Jurkat, Clone E6-1 (cell line): ENCODE results near the gene OR1F1. TPM values are rescaled to one million over a fixed set of nuclear protein-coding genes. Genes with fewer than 3 reads are reported as not detected.
"Not testable (repeated sequence)": the region's sequence is repeated elsewhere in the genome, so short reads cannot be mapped to it uniquely, and the experiment has no call there.

Experiments used
- DNase-seq: peaks from one replicate; pipeline ENCODE4 v3.0.0-alpha.2; 2011; ENCODE audit warnings: low read depth, low spot score
- H3K4me3 ChIP-seq: 2 replicates; pipeline ENCODE4 v1.5.1; 2011; ENCODE audit warnings: mild to moderate bottlenecking, low read length, control low read depth, moderate library complexity
- polyA plus RNA-seq: library from polyadenylated mRNA; unstranded; fragments of >200 nt; gene quantifications from one replicate; pipeline ENCODE4 v1.2.1, GENCODE V29; 2012; ENCODE audit warnings: missing spikeins; ENCODE audit not compliant: insufficient read length, insufficient read depth

The OR1F1 gene
- polyA plus RNA-seq = not detected

DNA sequence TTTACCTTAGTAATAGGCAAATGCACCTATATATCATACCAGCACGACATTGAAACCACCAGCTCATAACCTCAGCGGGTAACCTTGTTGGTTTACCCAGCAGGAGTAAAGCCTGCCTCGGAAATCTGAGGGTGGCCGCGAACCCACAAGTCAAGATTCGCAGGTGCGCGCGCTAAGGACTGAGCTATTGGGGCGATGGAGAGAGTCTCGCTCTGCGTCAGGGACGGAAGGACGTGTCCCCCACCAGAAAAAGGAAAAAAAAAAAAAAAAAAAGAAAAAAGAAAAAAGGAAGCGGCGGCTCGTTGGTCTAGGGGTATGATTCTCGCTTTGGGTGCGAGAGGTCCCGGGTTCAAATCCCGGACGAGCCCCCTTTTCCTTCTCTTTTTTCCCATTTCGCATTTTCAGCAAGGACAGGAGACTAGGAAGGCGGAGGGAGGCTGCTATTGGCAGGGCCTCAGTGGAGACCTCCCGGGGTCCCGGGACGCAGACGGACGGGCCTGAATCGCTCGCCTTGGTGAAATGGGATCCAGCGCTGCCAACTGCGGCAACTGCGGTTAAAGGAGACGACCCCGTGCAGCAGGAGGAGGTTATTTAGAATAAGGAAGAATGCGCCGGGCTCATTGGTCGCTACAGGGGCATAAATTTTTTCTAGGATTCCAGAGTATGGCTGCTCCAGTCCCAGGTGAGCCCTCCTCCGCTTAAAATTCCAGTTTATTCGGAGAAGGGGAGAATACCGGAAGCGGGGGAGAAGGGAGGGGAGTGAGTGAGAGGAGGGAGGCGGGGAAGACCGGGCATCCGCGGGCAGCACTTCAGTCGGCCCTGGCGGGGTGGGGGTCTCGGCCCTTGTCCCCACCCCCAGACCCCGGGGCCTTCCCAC is at the start of gene OR1F1:
Gene OR1F1, plus strand, starts transcription at position 407 of the 877 bp plus-strand sequence.
- H3K4me3 ChIP-seq = no peak within 1 kb of the TSS
- DNase-seq = peak; percentile 91

DNA sequence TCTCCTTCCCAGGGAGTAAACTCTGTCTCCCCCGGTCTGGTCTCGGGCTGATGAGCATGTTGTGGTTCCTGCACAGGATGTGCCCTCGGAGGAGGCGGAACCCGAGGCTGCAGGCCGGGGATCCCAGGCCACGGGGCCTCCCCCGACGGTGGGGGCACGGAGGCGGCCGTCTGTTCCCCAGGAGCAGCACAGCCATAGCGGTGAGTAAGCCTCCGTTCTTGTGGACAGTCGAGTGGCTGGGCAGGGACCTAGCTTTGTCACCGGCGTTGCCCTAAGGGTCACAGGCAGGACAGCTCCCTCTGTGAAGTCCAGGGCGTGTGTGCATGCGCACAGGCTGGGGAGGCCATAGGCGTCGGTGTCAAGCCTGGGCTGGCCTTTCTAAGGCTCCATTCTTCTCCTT is 49.7 kb upstream of the OR1F1 start:
- no peak overlapping the region for H3K4me3 ChIP-seq
- no peak for DNase-seq

DNA sequence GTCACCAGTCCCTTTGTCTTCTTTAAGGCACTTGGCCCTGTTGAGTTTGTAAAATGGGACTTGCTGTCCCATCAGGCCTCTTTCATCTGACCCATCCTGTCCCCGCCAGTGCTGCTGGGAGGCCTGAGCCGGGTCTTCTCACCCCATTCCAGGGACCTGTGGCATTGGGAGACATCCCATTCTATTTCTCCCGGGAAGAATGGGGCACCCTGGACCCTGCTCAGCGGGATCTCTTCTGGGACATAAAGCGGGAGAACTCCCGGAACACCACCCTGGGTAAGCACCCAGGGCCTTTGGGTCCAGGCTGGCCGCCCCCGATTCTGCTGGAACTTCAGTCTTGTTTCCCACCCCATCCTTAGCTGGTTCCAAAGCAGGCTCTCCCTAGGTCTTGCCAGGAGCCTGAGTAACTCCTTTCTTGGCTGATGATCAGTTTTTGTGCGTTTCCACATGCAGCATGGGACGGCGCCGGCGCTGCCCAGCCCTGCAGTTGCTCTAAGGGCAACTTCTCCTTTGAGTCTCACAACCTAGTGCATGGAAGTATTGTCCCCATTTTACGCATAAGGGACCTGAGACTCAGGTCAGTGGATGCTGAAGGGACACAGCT is 49.1 kb upstream of the OR1F1 start:
- DNase-seq = no peak
- no peak overlapping the region for H3K4me3 ChIP-seq

DNA sequence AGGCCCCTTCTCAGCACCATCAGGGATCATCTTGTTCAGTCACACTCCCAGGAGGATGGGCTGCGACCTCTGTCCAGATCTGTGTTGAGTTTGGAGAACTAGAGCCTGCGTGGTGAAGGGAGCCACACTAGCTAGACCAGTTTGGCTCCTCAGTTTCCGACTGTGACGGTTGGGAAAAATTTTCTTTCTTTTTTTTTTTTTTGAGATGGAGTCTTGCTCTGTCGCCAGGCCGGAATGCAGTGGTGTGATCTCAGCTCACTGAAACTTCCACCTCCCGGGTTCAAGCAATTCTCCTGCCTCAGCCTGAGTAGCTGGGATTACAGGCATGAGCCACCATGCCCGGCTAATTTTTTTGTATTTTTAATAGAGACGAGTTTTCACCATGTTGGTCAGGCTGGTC is 48.4 kb upstream of the OR1F1 start:
- H3K4me3 ChIP-seq, DNase-seq: not testable (repeated sequence)

DNA sequence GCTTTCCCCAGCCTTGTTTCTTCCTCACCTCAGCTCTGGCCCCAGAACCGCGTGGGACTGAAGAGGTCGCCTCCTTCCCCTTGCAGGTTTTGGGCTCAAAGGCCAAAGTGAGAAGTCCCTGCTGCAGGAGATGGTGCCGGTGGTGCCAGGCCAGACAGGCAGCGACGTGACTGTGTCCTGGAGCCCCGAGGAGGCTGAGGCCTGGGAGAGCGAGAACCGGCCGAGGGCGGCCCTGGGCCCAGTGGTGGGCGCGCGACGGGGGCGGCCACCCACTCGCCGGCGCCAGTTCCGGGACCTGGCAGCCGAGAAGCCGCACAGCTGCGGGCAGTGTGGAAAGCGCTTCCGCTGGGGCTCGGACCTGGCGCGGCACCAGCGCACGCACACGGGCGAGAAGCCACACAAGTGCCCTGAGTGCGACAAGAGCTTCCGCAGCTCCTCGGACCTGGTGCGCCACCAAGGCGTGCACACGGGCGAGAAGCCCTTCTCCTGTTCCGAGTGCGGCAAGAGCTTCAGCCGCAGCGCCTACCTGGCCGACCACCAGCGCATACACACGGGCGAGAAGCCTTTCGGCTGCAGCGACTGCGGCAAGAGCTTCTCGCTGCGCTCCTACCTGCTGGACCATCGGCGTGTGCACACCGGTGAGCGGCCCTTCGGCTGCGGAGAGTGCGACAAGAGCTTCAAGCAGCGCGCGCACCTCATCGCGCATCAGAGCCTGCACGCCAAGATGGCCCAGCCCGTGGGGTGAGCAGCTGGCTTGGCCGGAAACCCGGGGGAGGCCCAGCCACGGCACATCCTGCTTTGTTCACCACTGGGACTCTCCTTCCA is 47.2 kb upstream of the OR1F1 start:
- no peak for DNase-seq
- no peak overlapping the region for H3K4me3 ChIP-seq

DNA sequence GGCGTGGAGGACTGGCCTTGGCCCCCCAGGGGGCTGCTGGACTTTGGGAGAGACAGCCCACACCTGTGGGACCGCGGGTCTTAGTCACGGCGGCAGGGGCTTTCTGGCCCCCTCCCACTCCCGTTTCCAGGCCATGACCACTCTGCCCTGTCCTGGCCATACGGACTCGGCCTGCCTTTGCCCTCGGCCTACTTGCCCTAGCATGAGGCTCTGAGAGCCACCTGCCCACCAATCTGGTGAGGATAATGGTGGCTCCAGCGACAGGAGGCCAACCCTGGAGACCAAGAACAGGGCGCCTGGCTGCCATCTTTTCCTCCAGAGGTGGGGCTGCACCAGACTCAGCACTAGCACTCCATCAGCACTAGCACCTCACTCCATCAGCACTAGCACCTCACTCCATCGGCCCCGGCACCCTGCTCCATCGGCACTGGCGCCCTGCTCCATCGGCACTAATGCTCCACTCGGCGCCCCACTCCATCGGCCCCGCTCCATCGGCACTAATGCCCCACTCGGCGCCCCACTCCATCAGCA is 46.2 kb upstream of the OR1F1 start:
- no peak overlapping the region for H3K4me3 ChIP-seq
- no peak for DNase-seq

DNA sequence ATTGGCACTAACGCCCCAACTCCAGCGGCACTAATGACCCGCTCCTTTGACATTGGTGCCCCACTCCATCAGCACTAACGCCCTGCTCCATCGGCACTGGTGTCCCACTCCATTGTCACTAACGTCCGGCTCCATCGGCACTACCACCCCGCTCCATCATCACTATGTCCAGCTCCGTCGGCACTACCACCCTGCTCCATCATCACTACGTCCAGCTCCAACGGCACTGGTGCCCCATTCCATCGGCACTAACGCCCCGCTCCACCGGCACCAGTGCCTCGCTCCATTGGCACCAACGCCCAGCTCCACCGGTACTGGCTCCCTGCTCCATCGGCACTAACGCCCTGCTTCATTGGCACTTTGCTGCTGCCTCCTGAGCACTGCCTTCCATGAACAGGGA is 45.7 kb upstream of the OR1F1 start:
- no peak overlapping the region for H3K4me3 ChIP-seq
- no peak for DNase-seq

DNA sequence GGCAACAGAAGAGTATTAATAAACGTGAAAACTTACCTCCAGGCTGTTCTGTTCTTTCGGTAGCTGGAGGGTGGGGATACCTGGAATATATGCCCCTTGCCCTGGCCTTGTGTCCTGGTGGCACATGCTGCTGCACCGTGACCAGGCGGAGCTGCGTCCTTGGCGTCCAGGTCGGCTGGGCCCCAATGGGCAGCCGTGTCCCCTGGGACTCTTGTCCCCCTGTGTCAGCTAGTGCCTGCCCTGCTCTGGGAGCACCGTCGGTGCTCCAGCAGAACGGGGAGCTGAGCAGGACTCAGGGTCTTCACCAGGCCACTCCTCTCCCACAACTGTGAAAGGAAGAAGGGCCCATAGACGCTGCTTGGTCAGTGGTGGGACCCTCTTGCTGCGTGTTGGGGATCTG is 45.2 kb upstream of the OR1F1 start:
- no peak for DNase-seq
- no peak overlapping the region for H3K4me3 ChIP-seq

DNA sequence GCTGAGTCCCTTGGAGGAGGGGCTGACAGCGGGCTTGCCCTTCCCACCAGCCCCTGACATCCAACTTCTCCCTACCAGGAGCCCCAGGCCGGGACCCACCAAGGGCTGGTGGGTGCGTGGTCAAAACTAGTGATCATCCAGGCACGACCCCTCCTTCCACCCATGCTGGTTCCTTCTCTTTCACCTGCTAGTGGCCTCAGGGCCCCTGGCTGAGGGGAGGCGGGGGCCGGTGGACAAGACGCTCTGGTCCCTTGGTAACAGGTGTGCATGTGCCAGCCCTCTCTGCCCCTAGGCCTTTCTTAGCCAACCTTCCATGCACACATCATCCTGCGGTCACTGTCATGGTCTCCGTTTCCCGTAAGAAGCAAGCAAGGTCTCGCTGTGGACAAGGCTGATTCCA is 44.8 kb upstream of the OR1F1 start:
- no peak overlapping the region for H3K4me3 ChIP-seq
- DNase-seq = no peak

DNA sequence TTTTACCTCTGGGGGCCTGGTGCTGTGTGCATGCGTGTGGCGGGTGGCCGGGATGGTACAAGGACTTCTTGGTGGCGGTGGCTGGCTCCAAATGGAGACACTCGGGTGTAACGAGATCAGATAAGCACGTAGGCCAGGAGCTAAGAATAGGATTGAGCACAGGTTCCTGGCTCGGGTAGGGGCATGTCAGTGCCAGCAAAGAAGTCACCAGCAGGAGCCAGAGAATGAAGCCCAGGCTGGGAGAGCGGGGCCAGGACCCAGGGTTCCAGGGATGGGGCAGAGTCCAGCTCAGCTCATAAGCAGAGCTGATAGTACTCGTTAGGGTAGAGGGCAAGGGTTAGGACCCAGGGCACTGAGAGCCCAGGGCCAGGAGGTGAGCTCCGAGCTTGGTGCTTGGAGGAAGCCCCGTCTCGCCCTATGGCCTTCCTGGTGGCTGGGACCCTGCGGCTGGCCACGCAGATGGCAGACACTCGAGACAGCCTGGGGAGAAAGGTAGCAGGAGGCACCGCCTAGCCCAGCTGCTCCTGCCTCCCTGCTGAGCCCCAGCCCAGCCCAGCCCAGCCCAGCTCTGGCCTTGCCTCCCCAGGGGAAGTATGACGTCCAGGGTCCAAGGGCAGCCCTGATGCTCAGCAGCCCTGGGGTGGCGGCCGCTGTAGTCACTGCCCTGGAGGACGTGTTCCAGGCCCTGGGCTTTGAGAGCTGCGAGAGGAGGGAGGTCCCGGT is 44.2 kb upstream of the OR1F1 start:
- H3K4me3 ChIP-seq = no peak overlapping the region
- no peak for DNase-seq

DNA sequence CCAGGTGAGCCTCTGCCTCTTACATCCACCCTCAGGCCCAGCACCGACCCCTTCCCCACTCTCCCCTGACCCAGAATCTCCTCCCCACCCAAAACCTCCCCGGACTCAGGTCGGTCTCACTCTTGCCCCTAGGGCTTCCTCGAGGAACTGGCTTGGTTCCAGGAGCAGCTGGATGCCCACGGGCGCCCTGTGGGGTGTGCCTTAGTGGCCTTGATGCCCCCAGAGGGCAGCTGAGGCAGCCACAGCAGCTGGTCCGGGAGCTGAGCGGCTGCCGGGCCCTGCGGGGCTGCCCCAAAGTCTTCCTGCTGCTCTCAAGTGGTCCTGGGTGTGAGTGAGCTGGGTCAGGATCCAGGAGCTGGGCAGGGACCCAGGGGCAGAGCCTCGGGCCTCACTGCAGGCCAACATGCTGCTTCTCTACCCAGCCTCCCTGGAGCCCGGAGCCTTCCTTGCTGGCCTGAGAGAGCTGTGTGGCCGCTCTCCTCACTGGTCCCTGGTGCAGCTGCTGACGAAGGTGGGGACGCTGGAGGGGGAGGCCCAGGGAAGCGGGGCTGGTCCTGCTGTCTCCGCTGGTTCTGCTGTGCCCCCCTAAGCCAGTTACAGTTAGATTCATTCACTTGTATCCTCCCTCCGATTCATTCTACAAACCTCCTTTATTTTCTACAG is 43.6 kb upstream of the OR1F1 start:
- DNase-seq = no peak

DNA sequence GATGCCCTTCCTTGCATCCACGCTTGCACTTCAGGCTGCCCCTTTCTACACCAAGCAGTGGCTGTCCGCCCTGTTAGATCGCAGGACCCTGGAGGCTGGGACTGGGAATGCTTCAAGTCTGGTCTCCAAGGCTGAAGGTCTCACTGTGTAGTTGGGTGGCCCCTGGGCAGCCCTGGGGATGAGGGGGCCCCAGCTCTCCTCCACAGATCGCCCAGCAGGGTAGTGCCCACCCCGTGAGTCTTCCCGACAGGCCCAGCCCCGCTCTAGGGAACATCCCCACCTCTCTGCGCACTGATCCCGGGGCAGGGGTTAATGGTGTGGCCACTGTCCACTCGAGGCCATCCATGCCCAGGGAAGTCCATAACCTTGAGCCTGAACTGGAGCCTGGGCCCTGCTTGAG is 42.9 kb upstream of the OR1F1 start:
- H3K4me3 ChIP-seq = no peak overlapping the region
- DNase-seq = no peak

More for the DNA sequence above, 43.6 kb upstream of the OR1F1 start:
- H3K4me3 ChIP-seq = no peak overlapping the region

DNA sequence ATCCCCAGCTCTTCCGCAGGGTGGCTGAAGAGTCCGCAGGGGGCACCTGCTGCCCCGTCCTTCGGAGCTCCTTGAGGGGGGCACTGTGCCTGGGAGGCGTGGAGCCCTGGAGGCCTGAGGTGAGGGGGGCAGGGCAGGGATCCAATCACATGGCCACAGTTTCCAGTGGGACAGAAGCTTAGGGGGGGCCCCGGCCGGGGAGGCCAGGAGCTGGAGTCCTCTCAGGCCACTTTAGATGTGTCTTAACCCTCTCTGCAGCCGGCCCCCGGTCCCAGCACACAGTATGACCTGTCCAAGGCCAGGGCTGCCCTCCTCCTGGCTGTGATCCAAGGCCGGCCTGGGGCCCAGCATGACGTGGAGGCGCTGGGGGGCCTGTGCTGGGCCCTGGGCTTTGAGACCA is 42.3 kb upstream of the OR1F1 start:
- H3K4me3 ChIP-seq = no peak overlapping the region
- no peak for DNase-seq

DNA sequence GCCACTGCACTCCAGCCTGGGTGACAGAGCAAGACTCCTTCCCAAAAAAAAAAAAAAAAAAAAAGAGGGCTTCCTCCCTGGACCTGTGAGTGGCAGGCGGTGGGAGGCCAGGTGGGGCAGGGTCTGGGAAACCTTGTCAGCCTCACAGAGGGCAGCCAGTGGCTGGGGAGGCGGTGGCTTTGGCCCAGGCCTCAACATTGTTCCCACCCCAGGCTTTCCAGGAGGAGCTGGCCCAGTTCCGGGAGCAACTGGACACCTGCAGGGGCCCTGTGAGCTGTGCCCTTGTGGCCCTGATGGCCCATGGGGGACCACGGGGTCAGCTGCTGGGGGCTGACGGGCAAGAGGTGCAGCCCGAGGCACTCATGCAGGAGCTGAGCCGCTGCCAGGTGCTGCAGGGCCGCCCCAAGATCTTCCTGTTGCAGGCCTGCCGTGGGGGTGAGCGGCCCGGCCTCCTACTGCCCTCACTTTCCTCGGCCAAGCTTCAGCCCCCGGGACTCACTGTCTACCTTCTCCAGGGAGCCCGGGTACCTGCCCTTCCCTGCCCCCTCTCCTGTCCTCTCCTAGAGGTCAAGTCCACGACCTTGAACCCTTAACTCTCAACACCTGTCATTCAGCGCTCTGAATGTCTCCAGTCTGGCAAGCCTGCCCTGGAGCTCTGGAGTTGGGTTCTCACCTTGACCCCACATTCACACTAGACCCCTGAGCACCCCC is 40.8 kb upstream of the OR1F1 start:
- DNase-seq = no peak
- H3K4me3 ChIP-seq = no peak overlapping the region

DNA sequence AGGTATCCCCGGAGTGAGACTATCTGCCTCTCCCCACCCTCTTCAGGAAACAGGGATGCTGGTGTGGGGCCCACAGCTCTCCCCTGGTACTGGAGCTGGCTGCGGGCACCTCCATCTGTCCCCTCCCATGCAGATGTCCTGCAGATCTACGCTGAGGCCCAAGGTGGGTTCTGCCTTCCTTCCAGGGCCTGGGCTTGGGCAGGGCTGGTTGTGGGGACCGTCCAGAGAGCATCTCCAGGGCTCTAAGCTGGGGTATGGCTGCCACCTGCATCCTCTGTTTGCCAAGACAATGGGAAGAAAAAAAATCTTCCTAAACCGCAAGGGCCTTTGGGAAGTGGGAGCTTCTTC is 40.3 kb upstream of the OR1F1 start:
- H3K4me3 ChIP-seq = no peak overlapping the region
- no peak for DNase-seq

DNA sequence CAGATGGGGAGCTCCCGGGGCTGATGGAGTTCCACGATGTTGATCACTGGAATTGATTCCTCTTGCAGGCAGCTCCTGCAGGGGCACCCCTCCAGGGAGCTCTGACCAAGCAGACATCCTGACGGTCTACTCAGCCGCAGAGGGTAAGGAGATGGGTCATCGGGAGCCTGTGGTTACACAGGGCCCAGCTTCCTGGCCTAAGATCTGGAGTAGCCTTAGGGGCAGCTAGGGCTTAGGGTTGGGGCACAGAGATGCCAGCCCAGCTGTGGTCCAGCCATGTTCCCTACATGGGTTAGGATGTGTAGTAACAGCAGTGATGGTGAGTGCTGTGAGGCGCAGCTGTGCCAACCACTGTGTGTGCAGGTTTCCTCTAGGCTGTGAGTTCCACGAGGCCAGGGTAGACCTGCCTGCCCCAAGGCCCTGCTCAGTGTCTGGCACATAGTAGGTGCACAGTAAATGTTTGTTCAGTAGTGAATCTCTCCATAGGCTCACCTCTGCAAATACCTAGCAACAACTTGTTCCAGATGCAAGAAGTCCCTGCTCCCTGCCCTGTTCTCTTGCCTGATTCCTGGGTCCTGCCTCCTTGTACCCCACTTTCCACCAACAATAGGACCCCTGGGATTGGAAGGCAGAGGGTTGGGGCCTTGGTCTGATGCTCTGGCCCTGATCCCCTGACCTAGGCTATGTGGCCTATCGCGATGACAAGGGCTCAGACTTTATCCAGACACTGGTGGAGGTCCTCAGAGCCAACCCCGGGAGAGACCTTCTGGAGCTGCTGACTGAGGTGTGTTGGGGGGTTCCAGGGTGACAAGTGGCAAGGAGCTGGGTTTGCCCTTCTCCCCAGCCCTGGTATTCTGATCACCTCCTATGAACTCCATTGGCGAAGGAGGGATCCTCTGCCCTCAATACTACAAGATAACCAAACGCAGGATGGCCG is 39.5 kb upstream of the OR1F1 start:
- no peak overlapping the region for H3K4me3 ChIP-seq
- no peak for DNase-seq

DNA sequence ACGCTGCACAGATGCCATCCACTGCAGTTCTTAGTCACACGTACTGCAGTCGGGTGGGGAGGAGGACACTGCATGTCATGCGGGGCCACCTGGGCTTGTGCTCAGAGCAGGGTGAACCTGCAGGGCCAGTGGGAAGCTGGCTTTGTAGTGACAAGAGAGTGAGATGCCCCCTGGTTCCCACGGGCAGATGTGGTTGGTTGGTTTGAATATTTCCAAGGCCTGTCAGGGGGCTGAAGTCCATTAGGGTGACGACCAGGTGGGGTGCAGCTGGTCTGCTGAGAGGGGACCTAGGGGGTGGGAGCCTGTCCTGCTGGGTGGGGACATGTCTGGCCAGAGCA is 38.8 kb upstream of the OR1F1 start:
- DNase-seq = no peak
- H3K4me3 ChIP-seq = no peak overlapping the region
